Psoas muscle (tissue), 8 donors: ENCODE measurements around the gene ITFG1. TPM values are rescaled to one million over a fixed set of nuclear protein-coding genes. Genes with fewer than 3 reads are reported as not detected.

Experiments
- ATAC-seq, 4 donors: fragments of 200-7000 bp; cut with Tn5 transposase; one replicate each; pipeline ENCODE4 v1.9.1; 2020; ENCODE audit warnings: moderate library complexity in 3 of 4, mild to moderate bottlenecking in 2 of 4
- DNase-seq, 2 donors: peaks; one replicate each; pipeline ENCODE4 v3.0.0-alpha.2; 2020
- H3K27ac ChIP-seq: fragments of 200-600 bp; one replicate; pipeline ENCODE4 v1.8.0; 2022
- H3K27me3 ChIP-seq, 3 donors: fragments of 200-600 bp in 1 of 3; one replicate each; pipeline versions ENCODE4 v1.6.1 to v1.8.0; 2013 to 2022; ENCODE audit warnings: low read length in 2 of 3, mild to moderate bottlenecking in 2 of 3, moderate library complexity in 1 of 3; ENCODE audit not compliant: insufficient read depth in 3 of 3
- H3K36me3 ChIP-seq, 2 donors: fragments of 200-600 bp in 1 of 2; one replicate each; pipeline versions ENCODE4 v1.6.1 to v1.8.0; 2013 to 2022; ENCODE audit warnings: low read depth in 1 of 2, mild to moderate bottlenecking in 1 of 2, moderate library complexity in 1 of 2; ENCODE audit not compliant: insufficient read depth in 1 of 2
- H3K4me1 ChIP-seq: fragments of 200-600 bp; one replicate; pipeline ENCODE4 v1.8.0; 2022
- H3K4me3 ChIP-seq: fragments of 200-600 bp; one replicate; pipeline ENCODE4 v1.8.0; 2022; ENCODE audit warnings: mild to moderate bottlenecking
- H3K9me3 ChIP-seq: fragments of 200-600 bp; one replicate; pipeline ENCODE4 v1.8.0; 2022
- CTCF ChIP-seq: fragments of 200-600 bp; IDR thresholded peaks from one replicate; pipeline ENCODE4 v1.8.0; 2022; ENCODE audit warnings: antibody characterized with exemption
- WGBS, 3 donors: extraction: QIAGEN DNeasy Blood & Tissue Kit; methylation state at CpG; one replicate each; pipeline versions ENCODE4 v1.1.6 to v1.1.7; 2013; 5-methylcytosine and 5-hydroxymethylcytosine counted together
- intact Hi-C, 2 donors: fragments of 100-400 bp; cut with DNase I; formaldehyde crosslinking; loops; one replicate each; pipeline versions ENCODE4 v1.11.0 to v1.14.2; 2022
- polyA plus RNA-seq, 3 donors: library from polyadenylated mRNA; stranded (reverse); fragments of 200-250 nt; gene quantifications; one replicate each; pipeline ENCODE4 v1.2.3, GENCODE V29; 2013
- total RNA-seq, 4 donors: library from RNA; stranded (reverse); fragmentation: NEBNext Ultra II Directional in 2 of 4; extraction: Animal tissue kit (Norgen Biotek cat#: 25700) in 2 of 4; gene quantifications; one replicate each; pipeline versions ENCODE4 v1.2.1 to v1.2.4, GENCODE V29; 2021 to 2023
- donor health status: healthy with polysubstance abuse.
- donor health status: DM: no; HTN: no; CAD: no; lungs with moderate emphysema.
- donor health status: Bipolar disorder and iron deficiency.
- donor health status: healthy.
- donor health status: DM: yes; HTN: yes; CAD: no.
- donor health status: DM: no; HTN: no; CAD: no.
- donor health status: DM: no; HTN: no; CAD: no.
- donor health status: DM: yes; HTN: yes; CAD: no.

The ITFG1 gene
- total and polyA plus RNA-seq, 7 donors: 13.0 to 30.3 (median 22.6) TPM

GRCh38 chr16:47323241-47323640, 137.6 kb downstream of the ITFG1 start:
- H3K4me3 ChIP-seq: no peak overlapping the region
- no peaks in the 10 kb centered on the region for H3K36me3 ChIP-seq
- H3K27ac ChIP-seq: no peak overlapping the region
- ATAC-seq (no peak), DNase-seq (no peak)
- H3K27me3 ChIP-seq: no peaks in the 10 kb centered on the region
- TF ChIP-seq CTCF: no peak
- H3K9me3 ChIP-seq: peaks cover 7% of the 10 kb centered on the region
- H3K4me1 ChIP-seq: no peaks in the 10 kb centered on the region
- intact Hi-C loops: no loop called here

- TF ChIP-seq CTCF: no peak
- Histone ChIP-seq H3K4me3 (no peak overlapping the region), H3K4me1 (peaks cover 6% of the 10 kb centered on the region), H3K27ac (no peak overlapping the region), H3K9me3 (peaks cover 7% of the 10 kb centered on the region), H3K27me3 (no peaks in the 10 kb centered on the region), H3K36me3 (no peaks in the 10 kb centered on the region)
- ATAC-seq (no peak), DNase-seq (no peak)
- intact Hi-C loops: no loop called here
Observed at GRCh38 chr16:47320546-47321310, 140.1 kb downstream of the ITFG1 start.

- H3K4me3 ChIP-seq: no peak overlapping the region
- no peaks in the 10 kb centered on the region for H3K9me3 ChIP-seq
- no peaks in the 10 kb centered on the region for H3K27me3 ChIP-seq
- intact Hi-C loops: loop anchor here in 1 of 2 donors (10.0 kb wide), 1 partner anchor 147 kb away; the partner anchor contains the start of genes ITFG1 and PHKB
- DNase-seq (no peak), ATAC-seq (peak in 2 of 4 donors; percentile 27 to 36)
- 59 to 80% (median 63%) methylated on average over 7 of the region's 7 CpGs for WGBS, 3 donors
- no peak overlapping the region for H3K27ac ChIP-seq
- H3K36me3 ChIP-seq: no peaks in the 10 kb centered on the region
- no peak for TF ChIP-seq CTCF
- peaks cover 6% of the 10 kb centered on the region for H3K4me1 ChIP-seq
Observed at GRCh38 chr16:47317465-47318240, 143.2 kb downstream of the ITFG1 start.

- 62 to 81% (median 64%) methylated on average over 2 of the region's 2 CpGs for WGBS, 3 donors
- peak in 2 of 4 donors; percentile 32 to 41 for ATAC-seq
- intact Hi-C loops: loop anchor here in 1 of 2 donors (10.0 kb wide), 1 partner anchor 148 kb away; the partner anchor contains the start of genes ITFG1 and PHKB
- Histone ChIP-seq H3K4me3 (no peak overlapping the region), H3K27me3 (no peaks in the 10 kb centered on the region), H3K36me3 (no peaks in the 10 kb centered on the region), H3K27ac (no peak overlapping the region), H3K4me1 (peaks cover 13% of the 10 kb centered on the region), H3K9me3 (no peaks in the 10 kb centered on the region)
- no peak for DNase-seq
- TF ChIP-seq CTCF: no peak
Observed at GRCh38 chr16:47316442-47317015, 144.3 kb downstream of the ITFG1 start.
